ENCODE results near the gene TMEM219.

DNA sequence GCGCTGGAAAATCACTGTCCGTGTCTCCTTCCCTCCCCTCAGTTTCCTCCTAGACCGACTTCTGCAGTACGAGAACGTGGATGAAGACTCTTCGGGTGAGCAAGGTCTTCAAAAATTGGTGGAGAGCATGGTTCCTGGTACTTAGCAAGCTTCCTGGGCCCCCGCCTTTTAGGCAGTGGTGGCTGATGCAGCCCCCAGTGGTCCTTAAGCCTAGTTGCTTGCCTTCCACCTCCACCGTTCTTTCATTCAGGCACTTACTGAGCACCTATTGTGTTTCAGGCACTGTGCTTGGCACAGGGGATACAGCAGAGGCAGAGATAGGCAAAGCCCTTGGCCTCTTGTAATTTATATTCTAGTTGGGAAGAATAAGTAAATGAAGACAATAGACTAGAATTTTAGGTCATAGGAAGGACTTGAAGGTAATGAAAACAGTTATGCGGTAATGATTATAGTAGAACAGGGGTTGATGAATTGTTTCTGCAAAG lies 34.9 kb downstream of the TMEM219 start:
- TF ChIP-seq POLR2A (IDR thresholded peaks at IDR 0.05) = no peak
- TF ChIP-seq, protein P1, sequence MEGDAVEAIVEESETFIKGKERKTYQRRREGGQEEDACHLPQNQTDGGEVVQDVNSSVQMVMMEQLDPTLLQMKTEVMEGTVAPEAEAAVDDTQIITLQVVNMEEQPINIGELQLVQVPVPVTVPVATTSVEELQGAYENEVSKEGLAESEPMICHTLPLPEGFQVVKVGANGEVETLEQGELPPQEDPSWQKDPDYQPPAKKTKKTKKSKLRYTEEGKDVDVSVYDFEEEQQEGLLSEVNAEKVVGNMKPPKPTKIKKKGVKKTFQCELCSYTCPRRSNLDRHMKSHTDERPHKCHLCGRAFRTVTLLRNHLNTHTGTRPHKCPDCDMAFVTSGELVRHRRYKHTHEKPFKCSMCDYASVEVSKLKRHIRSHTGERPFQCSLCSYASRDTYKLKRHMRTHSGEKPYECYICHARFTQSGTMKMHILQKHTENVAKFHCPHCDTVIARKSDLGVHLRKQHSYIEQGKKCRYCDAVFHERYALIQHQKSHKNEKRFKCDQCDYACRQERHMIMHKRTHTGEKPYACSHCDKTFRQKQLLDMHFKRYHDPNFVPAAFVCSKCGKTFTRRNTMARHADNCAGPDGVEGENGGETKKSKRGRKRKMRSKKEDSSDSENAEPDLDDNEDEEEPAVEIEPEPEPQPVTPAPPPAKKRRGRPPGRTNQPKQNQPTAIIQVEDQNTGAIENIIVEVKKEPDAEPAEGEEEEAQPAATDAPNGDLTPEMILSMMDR (IDR thresholded peaks at IDR 0.05) = no peak
